Astrocyte (in vitro differentiated cells and primary cell): Measurements from ENCODE around the gene ARTN. TPM values are rescaled to one million over a fixed set of nuclear protein-coding genes. Genes with fewer than 3 reads are reported as not detected.

Experiments used
- DNase-seq: peaks from one replicate; pipeline ENCODE4 v3.0.0-alpha.2; 2010; ENCODE audit warnings: low read depth
- FAIRE-seq: peaks from 2 replicates; lab custom pipeline; 2011; peaks lifted over from hg19 to GRCh38; lab: Jason Lieb, UNC
- H2AFZ ChIP-seq: 2 replicates; pipeline ENCODE4 v1.6.0; 2012; ENCODE audit warnings: low read depth, low read length, inconsistent platforms
- H3K27ac ChIP-seq: 2 replicates; pipeline ENCODE4 v1.5.1; 2011; ENCODE audit warnings: low read depth, low read length, inconsistent platforms
- H3K27me3 ChIP-seq: 2 replicates; pipeline ENCODE4 v1.6.0; 2011; ENCODE audit warnings: low read length, inconsistent platforms; ENCODE audit not compliant: insufficient read depth
- H3K36me3 ChIP-seq: 2 replicates; pipeline ENCODE4 v1.5.1; 2011; ENCODE audit warnings: low read length, inconsistent platforms; ENCODE audit not compliant: insufficient read depth
- H3K4me1 ChIP-seq: 2 replicates; pipeline ENCODE4 v1.5.1; 2011; ENCODE audit warnings: low read length, inconsistent platforms; ENCODE audit not compliant: insufficient read depth
- H3K4me2 ChIP-seq: 2 replicates; pipeline ENCODE4 v1.6.0; 2012; ENCODE audit warnings: low read length, inconsistent platforms
- H3K4me3 ChIP-seq: 2 replicates; pipeline ENCODE4 v1.5.1; 2011; ENCODE audit warnings: low read depth, mild to moderate bottlenecking, low read length, inconsistent platforms; ENCODE audit not compliant: insufficient read depth
- H3K79me2 ChIP-seq: 2 replicates; pipeline ENCODE4 v1.6.0; 2012; ENCODE audit warnings: mild to moderate bottlenecking, low read length, inconsistent platforms; ENCODE audit not compliant: insufficient read depth
- H3K9ac ChIP-seq: 2 replicates; pipeline ENCODE4 v1.6.0; 2012; ENCODE audit warnings: mild to moderate bottlenecking, low read length, inconsistent platforms
- H3K9me3 ChIP-seq: 2 replicates; pipeline ENCODE4 v1.5.1; 2012; ENCODE audit warnings: low read depth, mild to moderate bottlenecking, low read length, inconsistent platforms; ENCODE audit not compliant: insufficient read depth
- H4K20me1 ChIP-seq: 2 replicates; pipeline ENCODE4 v1.6.0; 2012; ENCODE audit warnings: low read length, inconsistent platforms; ENCODE audit not compliant: insufficient read depth
- H3K27ac Mint-ChIP-seq: one replicate; pipeline ENCODE4 v1.8.0; 2021; ENCODE audit warnings: mild to moderate bottlenecking, mixed read lengths; ENCODE audit not compliant: unreplicated experiment
- H3K27me3 Mint-ChIP-seq: one replicate; pipeline ENCODE4 v1.8.0; 2021; ENCODE audit warnings: low read depth, mixed read lengths; ENCODE audit not compliant: unreplicated experiment
- H3K36me3 Mint-ChIP-seq: one replicate; pipeline ENCODE4 v1.8.0; 2021; ENCODE audit warnings: low read depth, mixed read lengths; ENCODE audit not compliant: unreplicated experiment
- H3K4me1 Mint-ChIP-seq: one replicate; pipeline ENCODE4 v1.8.0; 2021; ENCODE audit warnings: low read depth, mixed read lengths; ENCODE audit not compliant: unreplicated experiment
- H3K4me3 Mint-ChIP-seq: one replicate; pipeline ENCODE4 v1.8.0; 2021; ENCODE audit warnings: mild to moderate bottlenecking, moderate library complexity, mixed read lengths; ENCODE audit not compliant: unreplicated experiment
- H3K9me3 Mint-ChIP-seq: one replicate; pipeline ENCODE4 v1.8.0; 2021; ENCODE audit warnings: mild to moderate bottlenecking, mixed read lengths; ENCODE audit not compliant: unreplicated experiment
- CTCF ChIP-seq: IDR thresholded peaks from 2 replicates; pipeline ENCODE4 v1.5.1; 2011; ENCODE audit warnings: low read depth, mild to moderate bottlenecking, inconsistent platforms, low read length, moderate library complexity; ENCODE audit not compliant: insufficient read depth
- EZH2 ChIP-seq: IDR thresholded peaks from 2 replicates; pipeline ENCODE4 v1.6.1; 2012; ENCODE audit warnings: mild to moderate bottlenecking, low read length, inconsistent platforms; ENCODE audit not compliant: insufficient read depth
- total RNA-seq: library from RNA; stranded (reverse); gene quantifications from 2 replicates; pipeline ENCODE4 v1.2.1, GENCODE V29; 2021

The ARTN gene
- total RNA-seq, 1 donor from 2014 or later = 1.5 TPM

DNA sequence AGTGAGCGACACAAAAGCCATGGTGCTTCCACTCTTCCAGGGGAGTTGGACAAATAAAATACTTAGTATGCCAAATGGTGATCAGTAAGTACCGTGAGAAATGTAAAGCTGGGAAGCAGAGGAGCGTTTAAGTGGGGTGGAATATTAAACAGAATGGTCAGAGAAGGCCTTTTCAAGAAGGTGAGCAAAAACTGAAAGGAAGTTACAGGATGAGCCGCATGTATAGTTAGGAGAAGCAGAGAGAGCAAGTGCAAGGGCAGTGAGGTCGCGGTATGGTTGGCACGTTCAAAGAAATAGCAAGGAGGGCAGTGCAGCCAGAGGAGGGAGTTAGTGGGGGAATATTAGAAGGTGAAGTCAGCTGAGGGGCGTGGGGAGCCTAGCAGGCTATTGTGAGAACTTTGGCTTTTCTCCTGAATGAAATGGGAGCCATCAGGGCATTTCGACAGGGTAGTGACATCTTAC is 40.4 kb downstream of the ARTN start:
- peaks cover 59% of the 10 kb centered on the region for H3K79me2 ChIP-seq
- peak overlapping the region; percentile 88 for H3K4me3 Mint-ChIP-seq
- H3K9ac ChIP-seq = peak overlapping the region; percentile 90

DNA sequence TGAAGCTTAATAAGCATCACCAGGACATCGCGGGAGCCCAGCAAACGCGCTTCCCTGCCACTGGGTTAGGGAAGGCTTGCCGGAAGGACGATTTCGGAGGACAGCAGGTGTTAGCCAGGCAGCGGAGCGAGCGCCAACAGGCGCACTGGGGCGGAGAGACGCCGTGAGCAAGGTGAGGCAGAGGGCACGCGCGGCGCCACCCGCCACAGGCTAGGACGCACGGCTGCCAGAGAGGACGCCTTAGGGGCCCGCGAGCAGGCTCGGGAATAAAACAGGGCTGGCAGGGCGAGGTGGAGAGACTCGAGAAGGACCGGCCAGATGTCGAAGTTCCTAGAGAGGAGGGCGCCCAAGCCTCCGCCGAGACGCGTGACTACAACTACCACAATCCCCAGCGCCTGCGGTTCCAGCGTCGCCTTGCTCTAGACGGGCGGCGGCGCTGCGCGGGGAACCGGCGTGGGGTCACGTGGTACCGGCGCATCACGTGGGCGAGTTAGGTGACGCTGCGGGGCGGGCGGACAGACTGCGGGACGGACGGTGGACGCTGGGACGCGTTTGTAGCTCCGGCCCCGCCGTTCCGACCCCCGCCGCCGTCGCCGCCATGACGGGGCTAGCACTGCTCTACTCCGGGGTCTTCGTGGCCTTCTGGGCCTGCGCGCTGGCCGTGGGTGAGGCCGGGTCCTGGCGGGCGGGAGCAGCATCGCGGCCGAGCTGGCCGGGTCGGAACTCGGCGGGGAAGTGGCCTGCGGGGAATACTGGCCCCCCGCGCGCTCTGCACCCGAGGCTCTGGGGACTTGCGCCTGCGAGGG is 41.0 kb downstream of the ARTN start, which contains the start of gene ATP6V0B:
Gene ATP6V0B, plus strand, starts transcription at position 518 of the 806 bp plus-strand sequence. Its CDS starts 81 bp downstream, at position 599.
- no peaks in the 10 kb centered on the region for H3K27me3 Mint-ChIP-seq
- no peaks in the 10 kb centered on the region for H3K27me3 ChIP-seq
- H3K36me3 ChIP-seq = peaks cover 22% of the 10 kb centered on the region
- H3K36me3 Mint-ChIP-seq = peaks cover 16% of the 10 kb centered on the region
- DNase-seq (peak; percentile 79), FAIRE-seq (no peak)
- H3K9ac ChIP-seq = peak within 1 kb of the TSS; percentile 90
- H3K4me3 Mint-ChIP-seq = peak within 1 kb of the TSS; percentile 88
- peak within 1 kb of the TSS; percentile 94 for H2AFZ ChIP-seq
- peaks cover 59% of the 10 kb centered on the region for H3K79me2 ChIP-seq
- H3K4me1 Mint-ChIP-seq = peaks cover 34% of the 10 kb centered on the region
- H3K9me3 ChIP-seq = no peaks in the 10 kb centered on the region
- H3K9me3 Mint-ChIP-seq = no peaks in the 10 kb centered on the region
- H4K20me1 ChIP-seq = peaks cover 40% of the 10 kb centered on the region
- H3K4me3 ChIP-seq = peak within 1 kb of the TSS; percentile 80
- H3K4me1 ChIP-seq = peaks cover 37% of the 10 kb centered on the region
- H3K27ac Mint-ChIP-seq = peak within 1 kb of the TSS; percentile 81
- peak within 1 kb of the TSS; percentile 97 for H3K4me2 ChIP-seq
- TF ChIP-seq CTCF (no peak), EZH2 (no peak)
- H3K27ac ChIP-seq = peak within 1 kb of the TSS; percentile 79

More for the DNA sequence above, 40.4 kb downstream of the ARTN start:
- peak overlapping the region; percentile 97 for H3K4me2 ChIP-seq
- no peaks in the 10 kb centered on the region for H3K27me3 ChIP-seq
- H3K9me3 Mint-ChIP-seq = no peaks in the 10 kb centered on the region
- H3K9me3 ChIP-seq = no peaks in the 10 kb centered on the region
- H3K36me3 Mint-ChIP-seq = peaks cover 16% of the 10 kb centered on the region
- no peak for DNase-seq
- H4K20me1 ChIP-seq = peaks cover 40% of the 10 kb centered on the region
- H3K27me3 Mint-ChIP-seq = no peaks in the 10 kb centered on the region
- H3K4me3 ChIP-seq = peak overlapping the region; percentile 80
- peak overlapping the region; percentile 79 for H3K27ac ChIP-seq
- H3K36me3 ChIP-seq = peaks cover 22% of the 10 kb centered on the region
- TF ChIP-seq CTCF (no peak), EZH2 (no peak)
- peaks cover 37% of the 10 kb centered on the region for H3K4me1 ChIP-seq
- FAIRE-seq = no peak
- peak overlapping the region; percentile 94 for H2AFZ ChIP-seq
- H3K27ac Mint-ChIP-seq = peak overlapping the region; percentile 15
- H3K4me1 Mint-ChIP-seq = peaks cover 35% of the 10 kb centered on the region
